Stomach smooth muscle (tissue), 2 donors: ENCODE measurements around the gene LAMTOR3.
"Not testable (repeated sequence)": the region's sequence is repeated elsewhere in the genome, so short reads cannot be mapped to it uniquely, and the experiment has no call there.

ENCODE experiments used
- H3K27ac ChIP-seq: one replicate; pipeline ENCODE4 v1.7.0; 2013; ENCODE audit warnings: mild to moderate bottlenecking, low read length, inconsistent platforms
- H3K27me3 ChIP-seq, 2 donors: one replicate each; pipeline ENCODE4 v1.7.0; 2013; ENCODE audit warnings: low read length in 2 of 2; ENCODE audit not compliant: insufficient read depth in 2 of 2, control insufficient read depth in 1 of 2
- H3K36me3 ChIP-seq, 2 donors: one replicate each; pipeline ENCODE4 v1.7.0; 2013; ENCODE audit warnings: low read length in 2 of 2; ENCODE audit not compliant: control insufficient read depth in 2 of 2, insufficient read depth in 2 of 2
- H3K4me1 ChIP-seq: one replicate; pipeline ENCODE4 v1.7.0; 2013; ENCODE audit warnings: low read length; ENCODE audit not compliant: control insufficient read depth, insufficient read depth
- H3K4me3 ChIP-seq, 2 donors: one replicate each; pipeline ENCODE4 v1.7.0; 2013; ENCODE audit warnings: low read length in 2 of 2
- H3K9ac ChIP-seq, 2 donors: one replicate each; pipeline ENCODE4 v1.7.0; 2013; ENCODE audit warnings: low read length in 2 of 2, mild to moderate bottlenecking in 1 of 2
- H3K9me3 ChIP-seq, 2 donors: one replicate each; pipeline ENCODE4 v1.7.0; 2013; ENCODE audit warnings: low read length in 2 of 2; ENCODE audit not compliant: control insufficient read depth in 2 of 2
- donor health status: healthy.
- donor health status: Pancreatic carcinoma.

The LAMTOR3 gene

GRCh38 chr4:99832758-99833157 is 61.5 kb downstream of the LAMTOR3 start:
- Histone ChIP-seq H3K9me3 (no peaks in the 10 kb centered on the region), H3K27ac (no peak overlapping the region), H3K36me3 (no peaks in the 10 kb centered on the region), H3K27me3 (no peaks in the 10 kb centered on the region), H3K4me1 (no peaks in the 10 kb centered on the region), H3K9ac (no peak overlapping the region), H3K4me3 (no peak overlapping the region)

- Histone ChIP-seq H3K27me3 (no peaks in the 10 kb centered on the region), H3K4me1 (no peaks in the 10 kb centered on the region), H3K9ac (no peak overlapping the region), H3K27ac (no peak overlapping the region), H3K36me3 (no peaks in the 10 kb centered on the region), H3K9me3 (no peaks in the 10 kb centered on the region), H3K4me3 (no peak overlapping the region)
These were observed 61.9 kb downstream of the LAMTOR3 start for GRCh38 chr4:99832321-99832720.

GRCh38 chr4:99830051-99830450 is 64.2 kb downstream of the LAMTOR3 start:
- H3K36me3 ChIP-seq, H3K4me3 ChIP-seq, H3K27ac ChIP-seq, H3K27me3 ChIP-seq, H3K9ac ChIP-seq, H3K9me3 ChIP-seq, H3K4me1 ChIP-seq: not testable (repeated sequence)

DNA sequence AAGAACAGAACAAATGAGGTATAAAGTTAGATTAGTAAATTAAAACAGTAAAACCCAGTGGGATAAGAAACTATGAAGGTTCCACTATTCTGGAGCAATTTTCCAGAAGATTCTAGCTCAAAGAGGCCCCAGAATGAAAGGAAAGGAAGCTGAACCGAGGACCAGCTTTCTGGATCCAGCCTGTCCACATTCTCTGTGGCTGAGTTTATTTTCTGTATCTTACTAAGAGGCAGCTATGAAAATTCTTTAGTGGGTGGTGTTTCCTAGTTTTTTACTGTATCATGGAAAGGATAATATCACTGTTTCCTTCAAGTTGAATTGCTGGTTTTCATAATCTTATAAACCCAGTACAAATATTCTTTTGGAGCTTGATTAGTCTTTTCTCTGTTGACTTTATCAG is 65.8 kb downstream of the LAMTOR3 start:
- no peak overlapping the region for H3K9ac ChIP-seq
- no peaks in the 10 kb centered on the region for H3K9me3 ChIP-seq
- no peaks in the 10 kb centered on the region for H3K36me3 ChIP-seq
- no peaks in the 10 kb centered on the region for H3K4me1 ChIP-seq
- H3K27ac ChIP-seq, result no peak overlapping the region
- no peaks in the 10 kb centered on the region for H3K27me3 ChIP-seq
- H3K4me3 ChIP-seq, result no peak overlapping the region
